GM19397 (cell line): Measurements from ENCODE around the gene MAML3.

Experiments used
- ATAC-seq: cut with Tn5 transposase; IDR thresholded peaks from one replicate; pipeline ENCODE4 v1.9.1; 2021; ENCODE audit warnings: mild to moderate bottlenecking, moderate library complexity; ENCODE audit not compliant: unreplicated experiment

The MAML3 gene

GRCh38 chr4:139740121-139740520 lies 413.9 kb downstream of the MAML3 start:
- ATAC-seq, result no peak

DNA sequence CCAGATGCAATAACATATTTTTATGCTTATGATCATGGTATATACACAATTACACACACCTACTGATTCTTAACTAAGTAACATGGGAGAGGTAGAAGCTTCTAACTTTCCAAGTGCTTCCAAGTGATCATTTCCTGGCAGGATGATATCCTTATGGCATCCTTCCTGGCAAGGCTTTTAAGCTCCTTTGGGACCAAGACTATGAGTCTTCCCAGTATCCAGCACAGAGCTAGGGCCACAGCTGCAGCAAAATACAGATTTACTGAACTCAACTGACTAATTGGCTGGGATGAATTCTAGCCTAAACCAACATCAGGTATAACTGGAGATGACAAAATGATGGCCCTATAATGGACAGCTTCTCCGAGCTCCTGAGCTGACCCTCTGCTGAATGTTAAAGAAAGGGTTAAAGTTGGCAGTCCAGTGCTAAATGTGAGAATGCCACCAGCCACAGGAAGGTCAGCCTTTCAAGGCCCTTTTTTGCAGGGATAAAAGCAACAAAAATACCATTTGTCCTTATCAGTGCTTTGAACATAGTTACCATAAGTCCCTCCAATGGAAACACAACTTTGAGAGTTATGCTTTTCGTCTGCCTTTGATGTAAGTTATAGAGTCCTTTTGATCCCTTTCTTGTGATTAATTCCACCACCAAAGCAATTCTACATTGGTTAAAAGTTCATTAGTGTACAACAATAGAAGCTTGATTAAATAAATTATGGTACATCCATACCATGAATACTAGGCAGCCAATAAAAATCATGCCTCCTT lies 415.0 kb downstream of the MAML3 start:
- no peak for ATAC-seq

GRCh38 chr4:139736661-139737060 lies 417.3 kb downstream of the MAML3 start:
- ATAC-seq, result no peak

GRCh38 chr4:139736274-139736660 lies 417.7 kb downstream of the MAML3 start:
- ATAC-seq, result no peak

GRCh38 chr4:139735381-139736273 lies 418.4 kb downstream of the MAML3 start:
- no peak for ATAC-seq

DNA sequence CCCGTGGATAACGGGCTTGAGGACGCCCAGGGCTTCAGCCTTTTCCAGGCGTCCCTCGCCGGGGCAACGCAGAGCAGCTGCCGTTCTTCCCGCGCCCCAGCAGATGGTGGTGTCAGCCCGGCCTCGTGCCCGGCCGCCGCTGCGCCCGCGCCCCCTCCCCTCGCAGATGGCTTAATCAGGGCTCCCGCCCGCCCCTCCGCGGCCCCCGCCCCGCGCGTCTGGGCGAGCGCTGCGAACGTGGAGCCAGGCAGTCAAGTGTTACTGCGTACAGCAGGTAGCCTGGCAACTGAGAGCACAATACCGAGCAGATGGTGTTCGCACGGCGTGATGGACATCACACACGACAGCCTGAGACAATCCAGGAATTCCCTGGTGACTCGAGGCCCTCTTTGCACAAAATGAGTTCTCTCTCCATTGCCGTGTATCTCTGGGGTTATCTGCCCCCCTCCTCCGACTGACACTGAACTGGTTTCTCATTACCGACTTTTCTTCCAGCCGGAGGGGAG lies 419.1 kb downstream of the MAML3 start:
- ATAC-seq, result peak; percentile 58

DNA sequence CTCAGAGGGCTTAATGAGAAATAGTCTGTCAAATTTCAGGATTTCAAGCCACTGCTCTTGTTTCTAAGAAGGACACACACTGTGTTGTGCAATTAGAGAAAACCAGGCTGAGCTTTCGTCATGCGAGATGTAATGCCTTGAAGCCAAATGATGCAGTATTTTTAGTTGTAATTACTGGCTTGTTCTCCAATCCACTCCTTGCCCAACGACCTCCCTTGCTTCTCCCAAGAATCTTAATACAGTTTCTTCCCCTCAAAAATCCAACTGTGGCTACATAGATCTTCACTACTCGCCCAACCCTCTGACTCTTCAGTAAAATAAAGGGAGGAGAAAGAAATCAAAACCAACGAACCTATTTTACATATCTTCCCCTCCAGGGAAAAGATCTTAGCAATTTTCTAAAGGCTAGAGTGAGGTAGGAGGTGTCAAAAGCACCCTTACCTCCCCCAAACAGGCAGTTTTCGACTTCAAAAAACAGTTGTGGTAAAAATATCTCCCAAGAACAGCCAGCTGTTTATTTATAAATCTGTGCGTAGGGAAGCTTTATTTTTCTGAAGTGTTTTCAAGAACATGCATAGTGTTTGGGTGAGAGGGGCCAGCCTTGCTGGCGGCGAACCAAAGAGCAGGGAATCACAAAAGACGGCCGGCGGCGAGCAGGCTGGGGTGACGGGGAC lies 419.6 kb downstream of the MAML3 start:
- ATAC-seq, result no peak

DNA sequence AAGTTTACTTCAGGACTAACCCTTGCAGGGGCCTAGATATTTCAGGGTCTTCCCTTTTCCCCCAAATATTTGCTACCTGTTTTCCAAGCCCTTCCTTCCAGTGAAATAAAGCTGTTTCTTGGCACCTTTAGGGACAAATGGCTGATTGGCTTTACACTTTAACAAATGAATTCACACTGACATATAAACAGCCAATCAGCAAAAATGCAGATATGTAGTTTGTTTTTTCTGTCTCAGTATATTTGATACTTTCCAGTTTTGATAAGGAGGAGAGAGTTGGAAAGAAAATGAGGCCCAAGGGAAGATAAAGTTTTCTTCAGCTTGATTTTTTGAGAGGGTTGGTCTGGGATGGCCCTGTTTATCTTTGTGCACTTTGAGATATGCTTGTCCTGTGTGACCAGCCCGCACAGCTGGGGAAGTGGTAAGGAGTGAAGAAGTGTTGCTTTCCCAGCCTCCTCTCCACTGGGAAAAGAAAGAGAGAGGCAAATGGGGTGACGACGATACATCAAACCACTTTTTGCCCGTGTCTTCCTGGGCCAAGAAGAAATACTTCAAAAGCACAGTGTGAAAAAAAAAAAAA lies 420.9 kb downstream of the MAML3 start:
- no peak for ATAC-seq

- ATAC-seq, result no peak
These were observed 425.1 kb downstream of the MAML3 start for GRCh38 chr4:139728840-139729239.

- no peak for ATAC-seq
These were observed 425.8 kb downstream of the MAML3 start for GRCh38 chr4:139728146-139728545.

DNA sequence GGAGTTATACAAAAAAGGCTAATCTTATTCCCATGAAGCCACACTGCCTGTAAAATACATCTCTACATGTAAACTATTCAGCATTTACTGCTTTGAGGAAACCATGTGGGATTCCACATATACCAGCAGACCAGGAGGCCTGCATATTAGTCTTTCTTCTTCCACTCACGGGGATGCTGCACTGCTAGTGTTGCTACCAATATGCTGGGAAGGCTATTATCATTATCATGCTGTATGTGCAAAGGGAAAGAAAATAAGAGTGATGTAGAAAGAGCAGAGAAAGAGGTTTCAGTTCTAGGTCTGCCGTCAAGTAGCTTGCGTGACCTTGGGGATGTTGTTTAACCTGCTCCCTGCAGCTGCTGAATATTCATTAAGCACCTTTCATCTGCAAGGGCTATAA lies 427.4 kb downstream of the MAML3 start:
- ATAC-seq, result no peak

DNA sequence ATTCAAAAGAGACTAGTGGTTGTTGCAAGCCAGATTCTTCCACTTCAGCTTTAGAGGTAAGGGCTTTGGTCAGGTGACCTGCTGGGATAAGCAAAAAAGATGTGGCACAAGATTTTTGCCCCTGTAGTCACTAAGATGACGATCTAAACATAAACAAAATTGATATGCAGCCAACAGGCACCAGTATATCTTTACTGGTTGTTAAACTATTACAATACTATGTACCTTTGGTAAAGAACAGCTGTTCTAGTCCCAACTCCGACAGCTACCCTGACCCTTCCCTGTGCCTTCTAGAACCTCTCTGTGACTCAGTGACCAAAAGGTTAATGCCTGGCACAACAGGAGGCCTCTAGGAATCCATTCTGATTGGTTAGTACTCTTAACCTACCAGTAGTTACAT lies 428.7 kb downstream of the MAML3 start:
- ATAC-seq, result no peak

GRCh38 chr4:139721789-139722188 lies 432.2 kb downstream of the MAML3 start:
- no peak for ATAC-seq

GRCh38 chr4:139720806-139721205 lies 433.2 kb downstream of the MAML3 start:
- ATAC-seq, result no peak

DNA sequence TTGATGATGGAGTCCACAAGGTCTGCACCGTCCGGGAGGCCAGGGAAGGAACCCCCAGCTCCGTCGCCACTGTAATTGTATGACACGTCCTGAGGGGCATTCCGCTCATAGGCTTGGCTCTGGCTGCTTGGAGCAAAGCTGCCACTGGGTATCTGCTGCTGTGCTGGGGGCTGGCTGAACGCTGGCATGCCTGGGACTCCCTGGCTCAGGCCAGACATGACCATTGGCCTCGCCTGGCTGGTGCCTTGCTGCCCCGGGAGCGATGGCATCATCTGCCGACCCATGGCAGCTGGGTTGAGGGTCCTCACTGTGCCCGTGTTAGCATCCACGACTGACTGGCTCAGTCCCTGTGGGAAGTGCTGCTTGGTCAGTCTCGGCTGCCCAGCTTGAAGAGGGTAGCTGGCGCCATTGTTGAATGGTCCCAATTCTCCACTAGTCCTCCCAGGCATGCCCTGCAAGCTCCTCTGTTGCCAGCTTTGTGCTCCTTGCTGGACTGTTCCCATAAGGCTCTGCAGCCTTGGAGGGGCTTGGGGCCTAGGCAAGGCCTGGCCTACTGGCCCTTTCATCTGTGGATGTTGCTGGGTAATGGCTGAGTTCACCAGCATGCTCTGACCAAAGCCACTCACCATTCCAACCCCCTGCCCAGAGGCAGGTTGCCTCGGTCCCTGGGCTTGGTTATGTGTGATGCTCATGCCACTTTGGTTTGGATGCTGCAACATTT lies 434.4 kb downstream of the MAML3 start:
- no peak for ATAC-seq

DNA sequence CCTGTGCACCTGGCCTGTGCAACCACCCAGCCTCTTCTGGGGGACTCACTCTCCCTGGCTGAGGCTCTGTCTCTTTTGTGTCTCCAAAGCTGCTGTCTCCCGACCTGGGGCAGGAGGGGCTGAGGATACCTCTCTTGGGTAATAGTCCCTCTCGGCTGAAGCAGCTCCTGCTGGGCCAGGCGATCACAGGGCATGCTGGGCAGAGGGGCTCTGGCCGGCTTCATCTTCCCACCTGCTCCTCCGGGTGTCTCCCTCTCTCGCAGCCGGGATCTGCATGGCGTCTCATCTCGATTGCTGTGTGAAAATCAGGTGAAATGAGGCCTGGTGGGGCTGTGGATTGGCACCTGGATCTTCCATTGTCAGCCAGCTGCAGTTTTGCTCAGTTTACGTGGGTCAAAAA lies 435.2 kb downstream of the MAML3 start:
- ATAC-seq, result no peak

DNA sequence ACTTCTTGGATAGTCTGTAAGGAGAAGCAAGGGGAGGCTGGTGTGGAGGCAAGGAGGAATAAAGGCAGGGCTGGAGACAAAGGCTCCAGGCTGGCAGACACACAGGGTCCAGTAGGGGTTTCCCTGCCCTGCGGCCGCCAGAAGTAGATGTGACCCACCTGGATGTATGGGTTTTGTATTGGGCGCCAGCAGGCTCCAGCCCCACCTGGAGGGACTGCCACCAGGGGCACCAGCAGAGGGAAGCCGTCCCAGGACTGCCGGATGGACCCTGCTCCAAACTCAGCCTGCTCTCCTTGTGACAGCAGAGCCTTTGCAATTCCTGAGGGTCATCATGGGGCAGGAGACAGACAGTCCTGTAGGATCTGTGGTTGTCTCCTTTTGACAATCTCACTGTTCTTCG lies 435.6 kb downstream of the MAML3 start:
- no peak for ATAC-seq

DNA sequence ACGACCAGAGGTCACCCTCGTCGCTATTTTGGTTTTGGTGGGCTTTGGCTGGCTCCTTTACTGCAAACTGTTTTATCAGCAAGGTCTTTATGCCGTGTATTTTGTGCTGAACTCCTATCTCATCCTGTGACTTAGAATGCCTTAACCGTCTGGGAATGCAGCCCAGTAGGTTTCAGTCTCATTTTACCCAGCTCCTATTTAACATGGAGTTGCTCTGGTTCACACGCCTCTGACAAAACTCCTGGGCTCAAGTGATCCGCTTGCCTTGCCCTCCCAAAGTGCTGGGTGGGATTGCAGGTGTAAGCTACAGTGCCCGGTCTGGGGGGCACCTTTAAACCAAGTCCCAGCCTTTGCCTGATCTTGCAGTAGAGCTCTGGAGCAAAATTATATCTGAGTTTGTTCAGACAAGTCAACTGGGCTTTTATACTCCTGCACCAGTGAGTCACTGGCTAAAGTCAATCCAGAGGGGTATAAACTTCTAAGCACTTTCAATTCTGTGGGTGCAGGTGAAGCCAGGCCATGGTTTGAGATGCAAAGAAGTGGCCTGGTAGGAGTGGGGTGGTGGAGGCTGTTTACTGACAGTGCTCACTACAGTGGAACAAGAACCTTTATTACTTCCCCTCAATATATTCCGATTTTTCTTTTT lies 438.1 kb downstream of the MAML3 start:
- no peak for ATAC-seq

DNA sequence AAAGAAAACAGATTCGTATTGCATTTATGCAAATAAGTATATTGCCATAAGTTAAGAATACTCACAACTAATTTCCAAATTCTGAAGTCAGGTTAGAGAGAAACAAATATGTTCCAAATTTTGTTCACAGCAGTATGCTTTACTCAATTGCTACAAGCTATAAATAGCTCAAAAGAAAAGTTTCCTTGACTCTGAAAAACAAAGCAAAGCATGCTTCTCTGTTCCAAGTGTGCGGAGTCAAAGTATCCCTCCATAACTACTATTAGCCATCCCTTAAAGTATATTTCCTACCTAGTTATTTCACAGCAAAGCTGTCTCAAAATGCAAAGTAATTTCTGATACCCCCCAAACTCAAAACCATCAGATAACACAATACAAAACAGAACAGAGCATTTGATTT lies 441.1 kb downstream of the MAML3 start:
- no peak for ATAC-seq

DNA sequence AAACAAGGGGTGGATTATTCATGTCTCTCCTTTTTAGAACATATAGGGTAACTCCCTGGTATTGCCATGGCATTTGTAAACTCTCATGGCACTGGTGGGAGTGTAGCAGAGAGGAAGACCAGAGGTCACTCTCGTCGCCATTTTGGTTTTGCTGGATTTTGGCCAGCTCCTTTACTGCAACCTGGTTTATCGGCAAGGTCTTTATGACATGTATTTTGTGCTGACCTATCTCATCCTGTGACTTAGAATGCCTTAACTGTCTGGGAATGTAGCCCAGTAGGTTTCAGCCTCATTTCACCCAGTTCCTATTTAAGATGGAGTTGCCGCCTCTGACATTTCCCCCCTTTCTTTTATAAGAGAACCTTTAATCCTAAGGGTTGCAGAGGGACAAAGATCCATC lies 442.5 kb downstream of the MAML3 start:
- ATAC-seq, result no peak
